ENCODE measurements around the gene ARHGDIA.
A peak's percentile ranks its signal among the peaks of the same experiment; 100 is the strongest.
"Not testable (repeated sequence)": the region's sequence is repeated elsewhere in the genome, so short reads cannot be mapped to it uniquely, and the experiment has no call there.

The ARHGDIA gene

DNA sequence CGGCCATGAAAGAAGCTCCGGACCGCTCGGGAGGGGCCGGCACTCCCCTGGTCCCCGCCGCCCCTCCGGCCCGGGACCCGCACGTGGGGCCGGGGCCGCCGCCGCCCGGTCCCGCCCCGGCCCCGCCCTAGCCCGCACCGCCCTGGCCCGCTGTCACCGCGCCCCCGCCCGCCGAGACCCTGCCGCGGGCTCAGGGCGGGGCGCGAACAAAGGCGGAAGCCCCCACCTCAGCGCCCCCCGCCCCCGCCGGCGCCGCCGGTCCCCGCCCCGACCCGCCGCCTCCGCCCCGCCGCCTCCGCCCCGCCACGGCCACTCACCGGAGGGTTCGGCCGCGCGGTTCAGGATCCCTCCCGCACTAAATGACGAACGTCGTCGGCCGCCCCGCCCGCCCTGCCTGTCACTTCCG is at the start of gene ARHGDIA:
ARHGDIA (minus strand) TSS at position 357 of the 406 bp plus-strand sequence. CDS start 1,407 bp downstream, outside the sequence.
- H3K36me3 ChIP-seq (ENCODE audit: control insufficient read depth, insufficient read depth, low read length), result peaks cover 16% of the 10 kb centered on the region
- H3K9ac ChIP-seq (ENCODE audit: low read depth, low read length), result peak within 1 kb of the TSS; percentile 98
- H3K9me3 ChIP-seq (ENCODE audit: control insufficient read depth, insufficient read depth, low read length), result no peaks in the 10 kb centered on the region
- H3K27me3 ChIP-seq (ENCODE audit: control insufficient read depth, insufficient read depth, low read length), result no peaks in the 10 kb centered on the region
- peak within 1 kb of the TSS; percentile 91 for H3K4me3 ChIP-seq (ENCODE audit: low read depth, low read length)
- no peaks in the 10 kb centered on the region for H3K4me1 ChIP-seq (ENCODE audit: control insufficient read depth, insufficient read depth, low read length)

DNA sequence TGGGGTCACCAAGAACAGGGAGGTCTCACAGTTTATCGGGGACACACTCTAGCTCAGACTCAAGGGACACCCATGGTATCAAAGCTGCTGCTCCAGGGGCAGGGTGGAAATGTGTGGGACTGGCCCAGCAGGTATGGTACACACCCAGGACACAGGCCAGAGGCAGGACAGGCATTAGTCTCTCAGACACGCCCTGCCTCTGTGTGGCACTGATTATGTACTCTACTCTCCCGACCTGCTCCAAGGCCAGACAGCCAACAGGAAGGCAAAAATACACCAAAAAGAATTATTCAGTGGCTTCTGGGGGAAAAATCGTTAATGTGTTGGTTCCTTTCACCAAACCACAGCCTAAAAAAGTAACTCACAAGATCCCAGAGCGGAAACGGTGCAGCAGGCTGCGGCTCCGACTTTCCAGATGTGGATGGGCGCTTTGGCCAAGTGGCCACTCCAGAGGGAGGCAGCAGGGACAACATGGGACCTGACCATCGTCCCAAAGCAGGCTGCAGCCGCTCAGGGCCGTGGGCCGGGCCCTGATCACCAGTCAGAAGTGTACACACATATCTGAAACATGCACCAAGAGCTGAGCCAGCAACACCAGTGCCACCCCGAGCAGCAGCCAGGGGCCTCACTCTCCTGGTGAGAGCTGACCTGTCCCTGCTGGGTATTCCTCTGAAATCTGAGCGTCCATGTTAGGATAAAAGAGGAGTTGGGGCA is 47.9 kb upstream of the ARHGDIA start:
- H3K36me3 ChIP-seq (ENCODE audit: control insufficient read depth, insufficient read depth, low read length), result peaks cover 51% of the 10 kb centered on the region
- no peak overlapping the region for H3K9ac ChIP-seq (ENCODE audit: low read depth, low read length)
- H3K9me3 ChIP-seq (ENCODE audit: control insufficient read depth, insufficient read depth, low read length), result no peaks in the 10 kb centered on the region
- H3K4me1 ChIP-seq (ENCODE audit: control insufficient read depth, insufficient read depth, low read length), result peaks cover 6% of the 10 kb centered on the region
- H3K4me3 ChIP-seq (ENCODE audit: low read depth, low read length), result no peak overlapping the region
- H3K27me3 ChIP-seq (ENCODE audit: control insufficient read depth, insufficient read depth, low read length), result no peaks in the 10 kb centered on the region

DNA sequence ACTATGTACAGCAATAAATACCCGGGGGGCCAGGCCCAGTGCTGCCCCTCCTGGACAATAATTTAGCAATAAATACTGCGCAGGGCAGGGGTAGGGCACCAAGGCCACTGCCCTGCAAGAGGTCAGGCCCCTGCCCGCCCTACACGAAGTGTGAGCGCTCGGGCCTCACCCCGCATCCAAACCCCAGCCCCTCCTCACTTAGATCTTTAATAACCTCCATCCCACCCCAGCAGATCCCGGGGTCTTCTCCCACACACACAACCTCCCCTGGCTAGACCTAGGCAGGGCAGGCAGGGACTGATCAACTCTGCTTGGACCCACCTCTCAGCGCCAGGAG is 47.2 kb upstream of the ARHGDIA start:
- not testable (repeated sequence) for H3K4me3 ChIP-seq (ENCODE audit: low read depth, low read length); H3K27me3 ChIP-seq (ENCODE audit: control insufficient read depth, insufficient read depth, low read length); H3K9ac ChIP-seq (ENCODE audit: low read depth, low read length); H3K4me1 ChIP-seq (ENCODE audit: control insufficient read depth, insufficient read depth, low read length); H3K9me3 ChIP-seq (ENCODE audit: control insufficient read depth, insufficient read depth, low read length)
- peaks cover 58% of the 10 kb centered on the region for H3K36me3 ChIP-seq (ENCODE audit: control insufficient read depth, insufficient read depth, low read length)

DNA sequence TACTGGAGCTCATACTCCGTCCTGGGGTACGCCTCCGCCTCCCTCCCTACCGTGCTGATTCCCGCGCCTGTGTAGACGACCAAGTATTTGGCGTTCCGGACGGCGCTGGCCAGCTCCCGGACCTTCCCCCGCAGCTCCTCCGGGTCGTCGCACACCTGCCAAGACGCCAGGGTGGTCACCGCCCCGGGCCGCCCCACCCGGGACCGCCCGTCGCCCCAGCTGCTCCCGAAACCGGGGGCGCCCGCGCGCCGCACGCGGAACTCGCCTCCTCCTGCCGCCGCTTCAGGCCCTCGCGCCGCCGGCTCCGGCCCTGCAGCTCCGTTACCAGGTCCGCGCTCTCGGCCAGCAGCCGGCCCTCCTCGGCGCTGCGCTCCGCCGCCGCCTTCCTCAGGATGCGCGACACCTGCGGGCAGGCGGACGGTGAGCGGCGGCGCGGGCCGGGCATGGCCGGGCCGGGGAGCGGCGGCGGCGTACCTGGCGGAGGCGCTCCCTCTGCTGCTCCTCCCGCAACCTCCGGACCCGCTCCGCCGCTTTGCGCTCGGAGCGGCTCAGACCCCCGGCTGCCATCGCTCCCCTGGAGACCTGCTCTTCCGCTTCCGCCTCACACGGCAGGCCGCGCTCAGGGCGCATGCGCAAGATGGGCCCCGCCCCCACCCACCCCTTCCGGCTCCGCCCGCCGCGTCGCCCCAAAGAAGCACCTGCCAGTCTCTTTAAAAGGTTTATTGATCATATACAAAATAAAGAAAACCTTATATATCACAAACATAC is 46.6 kb upstream of the ARHGDIA start, which contains the start of gene SIRT7:
SIRT7 (minus strand) TSS at position 612 of the 768 bp plus-strand sequence; CDS start at position 567, 45 bp downstream.
- peaks cover 6% of the 10 kb centered on the region for H3K4me1 ChIP-seq (ENCODE audit: control insufficient read depth, insufficient read depth, low read length)
- no peaks in the 10 kb centered on the region for H3K9me3 ChIP-seq (ENCODE audit: control insufficient read depth, insufficient read depth, low read length)
- H3K9ac ChIP-seq (ENCODE audit: low read depth, low read length), result peak within 1 kb of the TSS; percentile 68
- H3K27me3 ChIP-seq (ENCODE audit: control insufficient read depth, insufficient read depth, low read length), result no peaks in the 10 kb centered on the region
- H3K4me3 ChIP-seq (ENCODE audit: low read depth, low read length), result peak within 1 kb of the TSS; percentile 63
- peaks cover 60% of the 10 kb centered on the region for H3K36me3 ChIP-seq (ENCODE audit: control insufficient read depth, insufficient read depth, low read length)

DNA sequence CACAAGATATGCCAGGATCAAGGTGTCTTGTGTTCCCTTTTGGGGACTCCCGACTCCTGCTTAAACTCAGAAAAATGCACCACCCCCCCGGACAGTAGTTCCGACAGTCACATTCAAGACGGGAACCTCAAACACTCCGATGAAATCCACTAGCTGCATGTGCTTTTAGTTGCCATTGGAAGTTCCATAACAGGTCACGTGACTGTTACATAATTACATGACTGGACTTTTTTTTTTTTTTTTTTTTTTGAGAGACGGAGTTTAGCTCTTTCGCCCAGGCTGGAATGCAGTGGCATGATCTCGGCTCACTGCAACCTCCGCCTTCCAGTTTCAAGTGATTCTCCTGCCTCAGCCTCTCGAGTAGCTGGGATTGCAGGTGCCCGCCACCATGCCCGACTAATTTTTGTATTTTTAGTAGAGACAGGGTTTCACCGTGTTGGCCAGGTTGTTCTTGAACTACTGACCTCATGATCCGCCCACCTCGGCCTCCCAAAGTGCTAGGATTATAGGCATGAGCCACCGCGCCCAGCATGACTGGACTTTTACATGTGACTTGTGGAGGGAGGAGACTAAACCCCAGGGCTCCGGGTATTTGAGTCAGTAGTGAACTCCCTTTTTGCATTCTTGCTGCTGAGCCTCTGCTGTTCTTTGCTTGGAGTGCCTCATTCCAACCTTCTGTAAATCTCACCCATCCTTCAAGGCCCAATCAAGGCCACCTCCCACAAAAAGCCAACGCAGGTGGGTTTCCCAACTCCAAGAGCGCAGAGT is 45.3 kb upstream of the ARHGDIA start:
- no peak overlapping the region for H3K4me3 ChIP-seq (ENCODE audit: low read depth, low read length)
- no peaks in the 10 kb centered on the region for H3K9me3 ChIP-seq (ENCODE audit: control insufficient read depth, insufficient read depth, low read length)
- H3K36me3 ChIP-seq (ENCODE audit: control insufficient read depth, insufficient read depth, low read length), result peaks cover 58% of the 10 kb centered on the region
- H3K27me3 ChIP-seq (ENCODE audit: control insufficient read depth, insufficient read depth, low read length), result no peaks in the 10 kb centered on the region
- peaks cover 6% of the 10 kb centered on the region for H3K4me1 ChIP-seq (ENCODE audit: control insufficient read depth, insufficient read depth, low read length)
- H3K9ac ChIP-seq (ENCODE audit: low read depth, low read length), result no peak overlapping the region

DNA sequence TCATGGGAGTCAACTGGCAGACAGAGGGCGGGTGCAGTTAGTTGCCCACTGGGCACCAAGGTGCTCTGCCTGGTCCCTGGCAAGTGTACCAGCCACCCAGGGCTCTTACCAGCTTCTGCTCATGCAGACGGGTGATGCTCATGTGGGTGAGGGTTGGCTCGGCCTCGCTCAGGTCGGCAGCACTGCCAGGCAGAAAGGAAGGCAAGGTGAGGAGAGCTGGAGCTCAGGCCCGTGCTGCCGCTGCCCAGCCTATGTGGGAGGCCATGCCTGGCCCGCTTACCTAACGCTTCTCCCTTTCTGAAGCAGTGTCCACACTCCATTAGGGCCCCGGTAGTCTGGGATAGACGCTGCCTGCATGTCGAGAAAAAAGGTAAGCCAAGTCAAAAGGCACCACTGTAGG is 44.2 kb upstream of the ARHGDIA start:
- H3K4me1 ChIP-seq (ENCODE audit: control insufficient read depth, insufficient read depth, low read length), result peaks cover 6% of the 10 kb centered on the region
- no peak overlapping the region for H3K4me3 ChIP-seq (ENCODE audit: low read depth, low read length)
- no peak overlapping the region for H3K9ac ChIP-seq (ENCODE audit: low read depth, low read length)
- no peaks in the 10 kb centered on the region for H3K9me3 ChIP-seq (ENCODE audit: control insufficient read depth, insufficient read depth, low read length)
- H3K36me3 ChIP-seq (ENCODE audit: control insufficient read depth, insufficient read depth, low read length), result peaks cover 48% of the 10 kb centered on the region
- peaks cover 2% of the 10 kb centered on the region for H3K27me3 ChIP-seq (ENCODE audit: control insufficient read depth, insufficient read depth, low read length)

DNA sequence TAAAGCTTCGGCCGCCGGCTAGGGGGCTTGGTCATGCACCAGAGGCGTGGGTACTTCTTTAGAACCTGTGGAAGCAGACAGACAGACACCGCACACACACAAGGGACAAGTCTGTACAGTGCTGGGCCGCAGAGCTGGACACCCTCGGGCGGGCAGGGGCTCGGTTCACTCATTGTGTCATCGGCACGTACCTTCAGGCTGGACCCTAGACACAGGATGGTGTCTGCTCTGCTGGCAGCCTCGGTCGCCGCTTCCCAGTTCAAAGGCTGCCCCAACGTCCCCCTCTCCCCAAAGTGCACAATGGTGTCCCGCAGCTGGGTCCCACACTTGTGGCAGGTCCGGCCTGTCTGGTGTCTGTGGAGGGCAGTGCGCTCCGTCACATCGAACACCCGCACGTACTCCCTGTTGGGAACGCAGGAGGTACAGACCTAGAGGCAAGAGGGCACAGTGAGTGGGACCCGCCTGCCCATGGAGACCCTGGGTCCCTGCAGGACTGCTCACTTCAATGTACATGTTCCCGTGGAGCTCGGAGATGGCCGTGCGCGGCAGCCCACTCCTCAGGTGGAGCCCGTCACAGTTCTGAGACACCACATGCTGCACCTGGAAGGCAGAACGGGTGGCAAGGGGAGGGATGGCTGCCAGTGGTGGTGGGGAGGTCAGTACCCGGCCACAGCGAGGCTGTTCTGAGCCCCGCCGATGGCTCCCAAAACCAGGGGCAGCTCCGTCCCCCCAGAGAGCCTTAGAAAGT is 43.1 kb upstream of the ARHGDIA start:
- H3K9me3 ChIP-seq (ENCODE audit: control insufficient read depth, insufficient read depth, low read length), result no peaks in the 10 kb centered on the region
- H3K36me3 ChIP-seq (ENCODE audit: control insufficient read depth, insufficient read depth, low read length), result peaks cover 41% of the 10 kb centered on the region
- H3K27me3 ChIP-seq (ENCODE audit: control insufficient read depth, insufficient read depth, low read length), result peaks cover 6% of the 10 kb centered on the region
- H3K9ac ChIP-seq (ENCODE audit: low read depth, low read length), result no peak overlapping the region
- H3K4me1 ChIP-seq (ENCODE audit: control insufficient read depth, insufficient read depth, low read length), result peaks cover 6% of the 10 kb centered on the region
- H3K4me3 ChIP-seq (ENCODE audit: low read depth, low read length), result no peak overlapping the region

DNA sequence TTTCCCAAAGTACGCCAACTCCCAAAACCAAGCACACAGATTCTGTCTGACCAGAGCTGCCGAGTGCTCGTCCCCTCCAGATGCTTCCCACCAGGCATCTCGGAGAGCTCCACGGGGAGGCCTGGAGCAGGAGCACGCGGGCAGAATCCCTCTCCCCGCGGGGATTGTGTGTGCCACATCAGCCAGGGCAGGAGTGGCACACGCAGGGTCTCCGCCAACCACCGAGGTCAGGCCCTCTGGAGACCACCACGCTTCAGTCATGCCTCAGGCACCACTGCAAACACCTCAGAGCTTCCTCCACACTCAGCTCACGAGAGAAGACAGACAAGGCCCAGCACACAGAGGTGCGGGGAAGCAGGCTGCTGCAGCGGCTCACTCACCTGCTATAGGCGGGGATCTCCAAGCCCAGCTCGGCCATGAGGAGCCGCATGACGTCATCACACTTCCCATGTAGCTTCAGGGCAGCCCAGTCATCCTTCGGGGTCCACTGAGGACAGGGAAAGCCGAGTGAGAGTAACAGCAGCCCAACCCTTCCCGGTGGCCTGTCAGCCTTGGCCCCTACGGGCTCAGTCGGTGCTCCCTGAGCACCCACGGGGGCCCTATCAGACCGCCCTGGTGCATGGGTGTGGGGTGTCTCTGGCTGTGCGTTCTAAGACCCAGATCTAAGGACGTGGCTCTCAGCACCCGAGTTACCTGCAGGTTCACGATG is 42.4 kb upstream of the ARHGDIA start:
- peaks cover 6% of the 10 kb centered on the region for H3K4me1 ChIP-seq (ENCODE audit: control insufficient read depth, insufficient read depth, low read length)
- H3K27me3 ChIP-seq (ENCODE audit: control insufficient read depth, insufficient read depth, low read length), result peaks cover 6% of the 10 kb centered on the region
- H3K9ac ChIP-seq (ENCODE audit: low read depth, low read length), result no peak overlapping the region
- peaks cover 39% of the 10 kb centered on the region for H3K36me3 ChIP-seq (ENCODE audit: control insufficient read depth, insufficient read depth, low read length)
- H3K4me3 ChIP-seq (ENCODE audit: low read depth, low read length), result no peak overlapping the region
- H3K9me3 ChIP-seq (ENCODE audit: control insufficient read depth, insufficient read depth, low read length), result no peaks in the 10 kb centered on the region

DNA sequence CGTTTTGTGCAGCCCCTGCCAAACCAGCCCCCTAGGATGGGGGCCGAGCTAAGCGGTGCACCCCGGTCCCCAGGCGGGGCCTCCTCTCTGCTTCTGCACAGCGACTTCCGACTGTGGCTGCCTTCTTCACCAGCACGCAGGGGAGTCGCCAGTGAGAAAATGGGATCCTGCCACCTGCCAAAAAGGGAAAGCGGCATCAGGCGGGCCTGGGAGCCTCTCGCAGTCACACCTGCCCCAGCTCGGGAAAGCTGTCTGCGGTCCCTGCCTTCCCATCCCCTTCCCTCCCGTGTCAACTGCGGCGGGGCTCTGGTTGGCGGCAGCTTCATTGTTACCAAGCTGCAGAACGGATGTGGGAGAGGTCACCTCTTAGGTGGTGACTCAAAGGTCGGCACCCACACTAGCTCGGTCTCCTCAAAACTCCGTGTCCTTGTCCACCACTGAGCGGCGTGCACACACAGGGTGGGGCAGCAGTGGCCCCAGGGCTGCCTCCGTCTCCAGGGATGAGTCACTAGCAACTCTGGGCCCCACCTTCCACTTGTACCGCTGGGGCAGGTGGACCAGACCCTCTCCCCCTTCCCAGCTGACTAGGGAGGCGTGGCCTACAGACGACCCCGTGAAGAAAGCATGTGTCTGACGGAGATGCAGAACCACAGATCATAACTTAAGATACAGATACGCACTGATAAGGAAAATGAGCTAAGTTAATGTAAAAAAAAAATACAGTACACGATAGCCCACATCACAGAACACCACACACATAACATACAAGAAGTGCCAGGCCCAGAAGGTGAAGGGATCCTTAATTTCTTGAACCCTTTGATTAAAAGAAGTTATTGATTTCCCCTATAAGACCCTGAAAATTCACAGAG is 41.5 kb upstream of the ARHGDIA start:
- Histone ChIP-seq H3K36me3 (ENCODE audit: control insufficient read depth, insufficient read depth, low read length) (peaks cover 46% of the 10 kb centered on the region), H3K4me1 (ENCODE audit: control insufficient read depth, insufficient read depth, low read length) (peaks cover 6% of the 10 kb centered on the region), H3K9me3 (ENCODE audit: control insufficient read depth, insufficient read depth, low read length) (no peaks in the 10 kb centered on the region), H3K27me3 (ENCODE audit: control insufficient read depth, insufficient read depth, low read length) (peaks cover 6% of the 10 kb centered on the region), H3K9ac (ENCODE audit: low read depth, low read length) (no peak overlapping the region), H3K4me3 (ENCODE audit: low read depth, low read length) (no peak overlapping the region)

DNA sequence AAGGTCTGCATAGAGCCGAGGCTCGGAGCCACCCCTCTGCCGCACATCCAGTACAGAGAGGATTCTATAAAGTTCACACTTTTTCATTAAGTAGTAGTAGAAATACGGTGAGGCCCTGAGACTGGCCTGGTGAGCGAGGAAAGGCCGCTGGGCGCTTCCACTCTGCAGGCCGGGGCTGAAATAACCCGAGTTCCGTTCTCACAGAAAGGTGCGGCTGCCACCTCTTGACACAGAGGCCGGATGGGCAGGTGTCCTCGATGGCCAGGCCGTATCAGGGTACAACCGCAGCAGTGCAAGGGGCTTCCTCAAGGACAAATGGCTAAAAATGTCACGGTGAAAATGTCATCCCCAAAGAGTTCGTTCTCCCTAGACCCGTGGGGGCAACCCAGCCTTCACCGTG is 40.8 kb upstream of the ARHGDIA start:
- H3K36me3 ChIP-seq (ENCODE audit: control insufficient read depth, insufficient read depth, low read length), result peaks cover 53% of the 10 kb centered on the region
- H3K4me3 ChIP-seq (ENCODE audit: low read depth, low read length), result no peak overlapping the region
- H3K9ac ChIP-seq (ENCODE audit: low read depth, low read length), result no peak overlapping the region
- no peaks in the 10 kb centered on the region for H3K9me3 ChIP-seq (ENCODE audit: control insufficient read depth, insufficient read depth, low read length)
- peaks cover 6% of the 10 kb centered on the region for H3K27me3 ChIP-seq (ENCODE audit: control insufficient read depth, insufficient read depth, low read length)
- peaks cover 3% of the 10 kb centered on the region for H3K4me1 ChIP-seq (ENCODE audit: control insufficient read depth, insufficient read depth, low read length)
